Spleen (tissue), 11 donors: Measurements from ENCODE around the gene COL4A2. TPM values are rescaled to one million over a fixed set of nuclear protein-coding genes. Genes with fewer than 3 reads are reported as not detected.

Experiments used
- DNase-seq: peaks from one replicate; pipeline ENCODE4 v3.0.0-alpha.2; 2020
- H3K27ac ChIP-seq, 8 donors: fragments of 200-600 bp; sonication (generic) in 7 of 8; 1 replicate in 4 of 8; 2 replicates in 4 of 8; pipeline versions ENCODE4 v1.5.0 to v1.8.0; 2016 to 2021; ENCODE audit warnings: inconsistent platforms in 4 of 8, mild to moderate bottlenecking in 4 of 8, moderate library complexity in 1 of 8
- H3K27me3 ChIP-seq, 7 donors: fragments of 200-600 bp; sonication (generic) in 6 of 7; replicated peaks in 1 of 7; 1 replicate in 4 of 7; 2 replicates in 3 of 7; pipeline versions ENCODE4 v1.5.0 to v1.8.0; 2016 to 2021; ENCODE audit warnings: inconsistent platforms in 3 of 7, mild to moderate bottlenecking in 1 of 7
- H3K36me3 ChIP-seq, 6 donors: fragments of 200-600 bp; sonication (generic) in 5 of 6; 1 replicate in 4 of 6; 2 replicates in 2 of 6; pipeline versions ENCODE4 v1.5.0 to v1.8.0; 2016 to 2021; ENCODE audit warnings: inconsistent platforms in 2 of 6
- H3K4me1 ChIP-seq, 6 donors: fragments of 200-600 bp; sonication (generic) in 5 of 6; 1 replicate in 3 of 6; 2 replicates in 3 of 6; pipeline versions ENCODE4 v1.5.0 to v1.8.0; 2016 to 2021; ENCODE audit warnings: inconsistent platforms in 3 of 6
- H3K4me3 ChIP-seq, 8 donors: fragments of 200-600 bp; sonication (generic) in 7 of 8; 1 replicate in 4 of 8; 2 replicates in 4 of 8; pipeline versions ENCODE4 v1.5.0 to v1.8.0; 2016 to 2021; ENCODE audit warnings: inconsistent platforms in 4 of 8, mild to moderate bottlenecking in 4 of 8, moderate library complexity in 2 of 8
- H3K9me3 ChIP-seq, 8 donors: fragments of 200-600 bp; sonication (generic) in 7 of 8; 1 replicate in 4 of 8; 2 replicates in 4 of 8; pipeline versions ENCODE4 v1.5.0 to v1.8.0; 2016 to 2021; ENCODE audit warnings: inconsistent platforms in 4 of 8
- CTCF ChIP-seq, 11 experiments: fragments of 200-600 bp in 7 of 11; fragments of 450-650 bp in 4 of 11; sonication (generic) in 4 of 11; IDR thresholded peaks in 8 of 11; conservative IDR thresholded peaks in 3 of 11; 1 replicate in 7 of 11; 2 replicates in 4 of 11; pipeline versions ENCODE4 v1.4.0 to v1.8.0; 2016 to 2021; ENCODE audit warnings: antibody characterized with exemption in 11 of 11, inconsistent platforms in 4 of 11, mild to moderate bottlenecking in 1 of 11
- POLR2A ChIP-seq, 3 donors: fragments of 450-650 bp; IDR thresholded peaks; one replicate each; pipeline ENCODE4 v1.5.1; 2017; ENCODE audit warnings: antibody characterized with exemption in 3 of 3, mild to moderate bottlenecking in 1 of 3
- POLR2AphosphoS5 ChIP-seq, 3 donors: sonication (generic); formaldehyde crosslinking; IDR thresholded peaks; one replicate each; pipeline ENCODE4 v1.5.1; 2017; ENCODE audit warnings: antibody characterized with exemption in 3 of 3
- WGBS, 5 donors: extraction: QIAGEN DNeasy Blood & Tissue Kit in 3 of 5; methylation state at CpG; one replicate each; pipeline versions ENCODE4 v1.1.5 to v1.1.7; 2013 to 2018; 5-methylcytosine and 5-hydroxymethylcytosine counted together
- intact Hi-C: fragments of 100-400 bp; cut with DNase I; formaldehyde crosslinking; loops from one replicate; pipeline ENCODE4 v1.15.0; 2023; ENCODE audit warnings: low total_unique reads
- polyA plus RNA-seq, 3 donors: library from polyadenylated mRNA; stranded (reverse); fragments of 200-250 nt; gene quantifications; one replicate each; pipeline ENCODE4 v1.2.1, GENCODE V29; 2013
- total RNA-seq, 7 donors: library from RNA; depleted of rRNA in 3 of 7; stranded (reverse); fragments of >200 nt in 3 of 7; fragmentation: NEBNext Ultra II Directional in 4 of 7; extraction: Animal tissue kit (Norgen Biotek cat#: 25700) in 4 of 7; gene quantifications; one replicate each; pipeline versions ENCODE4 v1.1.0 to v1.2.1, GENCODE V29; 2016 to 2021
- donor health status: healthy with polysubstance abuse.
- donor health status: DM: no; HTN: no; CAD: no; lungs with moderate emphysema.
- donor health status: DM: no; HTN: no; CAD: no.
- donor health status: Bipolar disorder and iron deficiency.
- donor health status: healthy.
- donor health status: DM: no; HTN: no; CAD: no.
- donor health status: DM: yes; HTN: yes; CAD: no.

COL4A2 gene
- total and polyA plus RNA-seq, 10 donors, result 52.6 to 712 (median 337) TPM

- H3K27ac ChIP-seq, result peak overlapping the region in 7 of 8 donors; percentile 15 to 72 (median 44)
These were observed 111.9 kb downstream of the COL4A2 start for GRCh38 chr13:110418944-110419343.

GRCh38 chr13:110419381-110419791 is 112.3 kb downstream of the COL4A2 start:
- TF ChIP-seq POLR2AphosphoS5 (IDR thresholded peaks at IDR 0.05), result no peak
- TF ChIP-seq POLR2A (IDR thresholded peaks at IDR 0.05), result no peak
- Histone ChIP-seq H3K4me3 (no peak overlapping the region), H3K36me3 (peaks cover 0 to 12% (median 0%) of the 10 kb centered on the region in 6 donors), H3K27ac (peak overlapping the region in 7 of 8 donors; percentile 15 to 72 (median 44)), H3K27me3 (peaks cover 0 to 56% (median 3%) of the 10 kb centered on the region in 7 donors), H3K9me3 (no peaks in the 10 kb centered on the region), H3K4me1 (peaks cover 0 to 80% (median 25%) of the 10 kb centered on the region in 6 donors)
- no peak for DNase-seq
- WGBS, 5 donors, result 79 to 87% (median 83%) methylated on average over 14 of the region's 14 CpGs
- intact Hi-C loops, result loop anchor here (10.0 kb wide), 2 partner anchors 115 to 195 kb away; partner anchors contain the start of genes COL4A1 and COL4A2

More at GRCh38 chr13:110418944-110419343, 111.9 kb downstream of the COL4A2 start:
- Histone ChIP-seq H3K36me3 (peaks cover 0 to 12% (median 0%) of the 10 kb centered on the region in 6 donors), H3K9me3 (no peaks in the 10 kb centered on the region), H3K27me3 (peaks cover 0 to 52% (median 3%) of the 10 kb centered on the region in 7 donors), H3K4me1 (peaks cover 0 to 81% (median 24%) of the 10 kb centered on the region in 6 donors), H3K4me3 (no peak overlapping the region)
- no peak for TF ChIP-seq POLR2A (IDR thresholded peaks at IDR 0.05)
- TF ChIP-seq POLR2AphosphoS5 (IDR thresholded peaks at IDR 0.05), result peak in 2 of 3 donors; percentile 51 to 65
- DNase-seq, result no peak
- intact Hi-C loops, result loop anchor here (10.0 kb wide), 2 partner anchors 114 to 194 kb away; partner anchors contain the start of genes COL4A1 and COL4A2
- 48 to 60% (median 54%) methylated on average over 9 of the region's 9 CpGs for WGBS, 5 donors

- intact Hi-C loops, result loop anchor here (10.0 kb wide), 3 partner anchors 75 to 195 kb away; partner anchors contain the start of genes COL4A1 and COL4A2
- Histone ChIP-seq H3K4me3 (no peak overlapping the region), H3K4me1 (peaks cover 0 to 80% (median 25%) of the 10 kb centered on the region in 6 donors), H3K9me3 (no peaks in the 10 kb centered on the region), H3K36me3 (peaks cover 0 to 12% (median 0%) of the 10 kb centered on the region in 6 donors), H3K27ac (peak overlapping the region in 5 of 8 donors; percentile 21 to 72 (median 66)), H3K27me3 (peaks cover 0 to 62% (median 3%) of the 10 kb centered on the region in 7 donors)
- no peak for TF ChIP-seq CTCF (IDR thresholded peaks at IDR 0.05 in 8 of 11, conservative IDR thresholded peaks at IDR 0.05 in 3 of 11)
- no peak for TF ChIP-seq POLR2AphosphoS5 (IDR thresholded peaks at IDR 0.05)
- TF ChIP-seq POLR2A (IDR thresholded peaks at IDR 0.05), result no peak
- DNase-seq, result no peak
- WGBS, 5 donors, result 78 to 93% (median 82%) methylated on average over 7 of the region's 7 CpGs
These were observed 112.9 kb downstream of the COL4A2 start for GRCh38 chr13:110419946-110420345.

- H3K27ac ChIP-seq, result peak overlapping the region in 4 of 8 donors; percentile 9 to 69 (median 36)
- peaks cover 0 to 69% (median 3%) of the 10 kb centered on the region in 7 donors for H3K27me3 ChIP-seq
- no peak for TF ChIP-seq POLR2A (IDR thresholded peaks at IDR 0.05)
- TF ChIP-seq CTCF (IDR thresholded peaks at IDR 0.05 in 8 of 11, conservative IDR thresholded peaks at IDR 0.05 in 3 of 11), result no peak
- no peak for TF ChIP-seq POLR2AphosphoS5 (IDR thresholded peaks at IDR 0.05)
- intact Hi-C loops, result loop anchor here (10.0 kb wide), 1 partner anchor 76 kb away; no protein-coding TSS in a partner anchor
- no peak overlapping the region for H3K4me3 ChIP-seq
- no peak for DNase-seq
- WGBS, 5 donors, result 24 to 34% (median 29%) methylated on average over 5 to 6 of the region's 6 CpGs
- peaks cover 0 to 77% (median 25%) of the 10 kb centered on the region in 6 donors for H3K4me1 ChIP-seq
- no peaks in the 10 kb centered on the region for H3K9me3 ChIP-seq
- peaks cover 0 to 16% (median 0%) of the 10 kb centered on the region in 6 donors for H3K36me3 ChIP-seq
These were observed 113.5 kb downstream of the COL4A2 start for GRCh38 chr13:110420626-110421025.

GRCh38 chr13:110421061-110421460 is 114.0 kb downstream of the COL4A2 start:
- WGBS, 5 donors, result 52 to 77% (median 70%) methylated on average over 4 of the region's 4 CpGs

More at GRCh38 chr13:110421061-110421460, 114.0 kb downstream of the COL4A2 start:
- Histone ChIP-seq H3K27ac (peak overlapping the region in 5 of 8 donors; percentile 9 to 69 (median 27)), H3K27me3 (peaks cover 0 to 70% (median 3%) of the 10 kb centered on the region in 7 donors), H3K4me1 (peaks cover 0 to 72% (median 25%) of the 10 kb centered on the region in 6 donors), H3K4me3 (no peak overlapping the region), H3K36me3 (peaks cover 0 to 16% (median 0%) of the 10 kb centered on the region in 6 donors), H3K9me3 (no peaks in the 10 kb centered on the region)
- intact Hi-C loops, result loop anchor here (10.0 kb wide), 1 partner anchor 76 kb away; no protein-coding TSS in a partner anchor
- no peak for TF ChIP-seq POLR2A (IDR thresholded peaks at IDR 0.05)
- no peak for TF ChIP-seq POLR2AphosphoS5 (IDR thresholded peaks at IDR 0.05)
- TF ChIP-seq CTCF (IDR thresholded peaks at IDR 0.05 in 8 of 11, conservative IDR thresholded peaks at IDR 0.05 in 3 of 11), result no peak
- DNase-seq, result no peak
